Gastrocnemius medialis (tissue), 4 donors: Measurements from ENCODE around the gene IL27RA.

Experiments used
- POLR2A ChIP-seq, 2 donors: fragments of 450-650 bp; IDR thresholded peaks; one replicate each; pipeline ENCODE4 v1.6.1; 2017; ENCODE audit warnings: antibody characterized with exemption in 2 of 2, mild to moderate bottlenecking in 2 of 2, moderate library complexity in 2 of 2
- TF ChIP-seq, protein P1 (sequence below), 5 experiments: fragments of 450-650 bp in 3 of 5; fragments of 200-600 bp in 2 of 5; sonication (generic) in 2 of 5; IDR thresholded peaks in 4 of 5; conservative IDR thresholded peaks in 1 of 5; 1 replicate in 4 of 5; 2 replicates in 1 of 5; pipeline ENCODE4 v1.5.1; 2016 to 2019; ENCODE audit warnings: antibody characterized with exemption in 5 of 5, mild to moderate bottlenecking in 3 of 5, moderate library complexity in 3 of 5

GRCh38 chr19:14073925-14074838, 42.6 kb downstream of the IL27RA start:
- TF ChIP-seq POLR2A (IDR thresholded peaks at IDR 0.05), result no peak
- TF ChIP-seq, protein P1, sequence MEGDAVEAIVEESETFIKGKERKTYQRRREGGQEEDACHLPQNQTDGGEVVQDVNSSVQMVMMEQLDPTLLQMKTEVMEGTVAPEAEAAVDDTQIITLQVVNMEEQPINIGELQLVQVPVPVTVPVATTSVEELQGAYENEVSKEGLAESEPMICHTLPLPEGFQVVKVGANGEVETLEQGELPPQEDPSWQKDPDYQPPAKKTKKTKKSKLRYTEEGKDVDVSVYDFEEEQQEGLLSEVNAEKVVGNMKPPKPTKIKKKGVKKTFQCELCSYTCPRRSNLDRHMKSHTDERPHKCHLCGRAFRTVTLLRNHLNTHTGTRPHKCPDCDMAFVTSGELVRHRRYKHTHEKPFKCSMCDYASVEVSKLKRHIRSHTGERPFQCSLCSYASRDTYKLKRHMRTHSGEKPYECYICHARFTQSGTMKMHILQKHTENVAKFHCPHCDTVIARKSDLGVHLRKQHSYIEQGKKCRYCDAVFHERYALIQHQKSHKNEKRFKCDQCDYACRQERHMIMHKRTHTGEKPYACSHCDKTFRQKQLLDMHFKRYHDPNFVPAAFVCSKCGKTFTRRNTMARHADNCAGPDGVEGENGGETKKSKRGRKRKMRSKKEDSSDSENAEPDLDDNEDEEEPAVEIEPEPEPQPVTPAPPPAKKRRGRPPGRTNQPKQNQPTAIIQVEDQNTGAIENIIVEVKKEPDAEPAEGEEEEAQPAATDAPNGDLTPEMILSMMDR (IDR thresholded peaks at IDR 0.05 in 4 of 5, conservative IDR thresholded peaks at IDR 0.05 in 1 of 5), result no peak
